Measurements from ENCODE around the gene TACC2.

GRCh38 chr10:122112625-122113160 lies 123.7 kb downstream of the TACC2 start:
- TF ChIP-seq CTCF (IDR thresholded peaks at IDR 0.05; ENCODE audit: low read length) (no peak), EZH2 (IDR thresholded peaks at IDR 0.05; ENCODE audit: borderline replicate concordance, low read length) (no peak)
